Adrenal gland (tissue), 12 donors: ENCODE measurements around the gene SAMD4A. TPM values are rescaled to one million over a fixed set of nuclear protein-coding genes. Genes with fewer than 3 reads are reported as not detected.
"Not testable (repeated sequence)": the region's sequence is repeated elsewhere in the genome, so short reads cannot be mapped to it uniquely, and the experiment has no call there.

ENCODE experiments used
- DNase-seq, 7 donors: peaks; one replicate each; pipeline ENCODE4 v3.0.0-alpha.2; 2019 to 2020
- H3K27ac ChIP-seq, 5 donors: fragments of 200-600 bp; sonication (generic) in 4 of 5; 1 replicate in 3 of 5; 2 replicates in 2 of 5; pipeline versions ENCODE4 v1.5.1 to v1.8.0; 2016 to 2020; ENCODE audit warnings: mild to moderate bottlenecking in 1 of 5
- H3K27me3 ChIP-seq: fragments of 200-600 bp; 2 replicates; pipeline ENCODE4 v1.8.0; 2021
- H3K36me3 ChIP-seq, 2 donors: fragments of 200-600 bp; replicated peaks in 1 of 2; 1 replicate in 1 of 2; 2 replicates in 1 of 2; pipeline versions ENCODE4 v1.5.1 to v1.8.0; 2018 to 2022
- H3K4me1 ChIP-seq, 2 donors: fragments of 200-600 bp; replicated peaks in 1 of 2; 1 replicate in 1 of 2; 2 replicates in 1 of 2; pipeline versions ENCODE4 v1.5.1 to v1.8.0; 2018 to 2021
- H3K4me3 ChIP-seq, 4 donors: fragments of 200-600 bp; sonication (generic) in 3 of 4; one replicate each; pipeline ENCODE4 v1.5.1; 2016 to 2018
- H3K9me3 ChIP-seq, 3 donors: fragments of 200-600 bp; sonication (generic) in 1 of 3; replicated peaks in 1 of 3; 1 replicate in 2 of 3; 2 replicates in 1 of 3; pipeline versions ENCODE4 v1.5.1 to v1.8.0; 2016 to 2021
- CTCF ChIP-seq, 6 experiments: fragments of 450-650 bp in 4 of 6; fragments of 200-600 bp in 2 of 6; sonication (generic) in 1 of 6; IDR thresholded peaks; 1 replicate in 5 of 6; 2 replicates in 1 of 6; pipeline versions ENCODE4 v1.5.1 to v1.8.0; 2016 to 2021; ENCODE audit warnings: antibody characterized with exemption in 6 of 6, mild to moderate bottlenecking in 2 of 6, moderate library complexity in 1 of 6
- POLR2A ChIP-seq, 2 donors: fragments of 450-650 bp; IDR thresholded peaks; one replicate each; pipeline ENCODE4 v1.6.1; 2017; ENCODE audit warnings: antibody characterized with exemption in 2 of 2, mild to moderate bottlenecking in 2 of 2, moderate library complexity in 1 of 2
- WGBS, 4 donors: extraction: QIAGEN DNeasy Blood & Tissue Kit in 2 of 4; methylation state at CpG; one replicate each; pipeline versions ENCODE4 v1.1.5 to v1.1.7; 2013 to 2017; 5-methylcytosine and 5-hydroxymethylcytosine counted together
- intact Hi-C, 2 donors: fragments of 100-400 bp; cut with DNase I; formaldehyde crosslinking; loops; one replicate each; pipeline versions ENCODE4 v1.14.1 to v1.15.0; 2022 to 2023
- polyA plus RNA-seq, 3 donors: library from polyadenylated mRNA; stranded (reverse); fragments of 200-250 nt in 2 of 3; fragments of 350-450 nt in 1 of 3; fragmentation: Illumina TruSeq in 1 of 3; extraction: RNeasy Lipid Tissue Mini Kit (QIAGEN cat#74804) in 1 of 3; gene quantifications; one replicate each; pipeline ENCODE4 v1.2.3, GENCODE V29; 2013 to 2014
- total RNA-seq, 9 donors: library from RNA; depleted of rRNA in 4 of 9; stranded (reverse); fragments of >200 nt in 4 of 9; fragments of 120-200 nt in 1 of 9; fragmentation: NEBNext Ultra II Directional in 1 of 9; extraction: Animal tissue kit (Norgen Biotek cat#: 25700) in 1 of 9; gene quantifications; one replicate each; pipeline versions ENCODE4 v1.1.0 to v1.2.4, GENCODE V29; 2013 to 2023
- donor health status: healthy with polysubstance abuse.
- donor health status: Bipolar disorder and iron deficiency.
- donor health status: DM: yes; HTN: yes; CAD: no.
- donor health status: DM: no; HTN: no; CAD: no.
- donor health status: DM: no; HTN: no; CAD: no.
- donor health status: DM: yes; HTN: yes; CAD: no.

SAMD4A gene
- total and polyA plus RNA-seq, 12 donors: 2.2 to 13.2 (median 8.3) TPM

GRCh38 chr14:54621686-54622085 lies 54.8 kb downstream of the SAMD4A start:
- H3K27ac ChIP-seq: no peak overlapping the region
- no peaks in the 10 kb centered on the region for H3K9me3 ChIP-seq
- no peak for DNase-seq
- H3K36me3 ChIP-seq: no peaks in the 10 kb centered on the region
- no peak for TF ChIP-seq POLR2A (IDR thresholded peaks at IDR 0.05)
- TF ChIP-seq CTCF (IDR thresholded peaks at IDR 0.05): no peak
- no peaks in the 10 kb centered on the region for H3K27me3 ChIP-seq
- H3K4me1 ChIP-seq: no peaks in the 10 kb centered on the region
- no peak overlapping the region for H3K4me3 ChIP-seq
- intact Hi-C loops: loop anchor here in 1 of 2 donors (10.0 kb wide), 1 partner anchor 47 kb away; no protein-coding TSS in a partner anchor

- intact Hi-C loops: loop anchor here in 1 of 2 donors (10.0 kb wide), 1 partner anchor 48 kb away; no protein-coding TSS in a partner anchor
- Histone ChIP-seq H3K27ac (no peak overlapping the region), H3K36me3 (no peaks in the 10 kb centered on the region), H3K4me3 (no peak overlapping the region), H3K4me1 (peaks cover 0 to 3% of the 10 kb centered on the region in 2 donors), H3K27me3 (no peaks in the 10 kb centered on the region), H3K9me3 (no peaks in the 10 kb centered on the region)
- DNase-seq: no peak
- 92 to 96% (median 93%) methylated on average over 9 of the region's 9 CpGs for WGBS, 4 donors
- TF ChIP-seq POLR2A (IDR thresholded peaks at IDR 0.05) (no peak), CTCF (IDR thresholded peaks at IDR 0.05) (no peak)
Measured at GRCh38 chr14:54622192-54622958, 55.4 kb downstream of the SAMD4A start.

GRCh38 chr14:54623279-54624004 lies 56.5 kb downstream of the SAMD4A start:
- intact Hi-C loops: loop anchor here in 1 of 2 donors (10.0 kb wide), 1 partner anchor 49 kb away; no protein-coding TSS in a partner anchor
- no peak overlapping the region for H3K27ac ChIP-seq
- peaks cover 0 to 13% of the 10 kb centered on the region in 2 donors for H3K4me1 ChIP-seq

GRCh38 chr14:54624005-54624358 lies 57.1 kb downstream of the SAMD4A start:
- peaks cover 0 to 16% of the 10 kb centered on the region in 2 donors for H3K4me1 ChIP-seq
- H3K9me3 ChIP-seq, H3K27ac ChIP-seq, H3K27me3 ChIP-seq, DNase-seq, H3K36me3 ChIP-seq, H3K4me3 ChIP-seq: not testable (repeated sequence)
- intact Hi-C loops: loop anchor here in 1 of 2 donors (10.0 kb wide), 1 partner anchor 49 kb away; no protein-coding TSS in a partner anchor
- 91 to 92% (median 91%) methylated on average over 19 of the region's 19 CpGs for WGBS, 4 donors

More at GRCh38 chr14:54623279-54624004, 56.5 kb downstream of the SAMD4A start:
- Histone ChIP-seq H3K4me3 (no peak overlapping the region), H3K36me3 (no peaks in the 10 kb centered on the region), H3K27me3 (no peaks in the 10 kb centered on the region), H3K9me3 (no peaks in the 10 kb centered on the region)
- TF ChIP-seq CTCF (IDR thresholded peaks at IDR 0.05) (no peak), POLR2A (IDR thresholded peaks at IDR 0.05) (no peak)
- 91 to 97% (median 94%) methylated on average over 1 of the region's 1 CpG for WGBS, 4 donors
- DNase-seq: no peak
